ENCODE measurements around the gene ATP8B3.

Gene ATP8B3

DNA sequence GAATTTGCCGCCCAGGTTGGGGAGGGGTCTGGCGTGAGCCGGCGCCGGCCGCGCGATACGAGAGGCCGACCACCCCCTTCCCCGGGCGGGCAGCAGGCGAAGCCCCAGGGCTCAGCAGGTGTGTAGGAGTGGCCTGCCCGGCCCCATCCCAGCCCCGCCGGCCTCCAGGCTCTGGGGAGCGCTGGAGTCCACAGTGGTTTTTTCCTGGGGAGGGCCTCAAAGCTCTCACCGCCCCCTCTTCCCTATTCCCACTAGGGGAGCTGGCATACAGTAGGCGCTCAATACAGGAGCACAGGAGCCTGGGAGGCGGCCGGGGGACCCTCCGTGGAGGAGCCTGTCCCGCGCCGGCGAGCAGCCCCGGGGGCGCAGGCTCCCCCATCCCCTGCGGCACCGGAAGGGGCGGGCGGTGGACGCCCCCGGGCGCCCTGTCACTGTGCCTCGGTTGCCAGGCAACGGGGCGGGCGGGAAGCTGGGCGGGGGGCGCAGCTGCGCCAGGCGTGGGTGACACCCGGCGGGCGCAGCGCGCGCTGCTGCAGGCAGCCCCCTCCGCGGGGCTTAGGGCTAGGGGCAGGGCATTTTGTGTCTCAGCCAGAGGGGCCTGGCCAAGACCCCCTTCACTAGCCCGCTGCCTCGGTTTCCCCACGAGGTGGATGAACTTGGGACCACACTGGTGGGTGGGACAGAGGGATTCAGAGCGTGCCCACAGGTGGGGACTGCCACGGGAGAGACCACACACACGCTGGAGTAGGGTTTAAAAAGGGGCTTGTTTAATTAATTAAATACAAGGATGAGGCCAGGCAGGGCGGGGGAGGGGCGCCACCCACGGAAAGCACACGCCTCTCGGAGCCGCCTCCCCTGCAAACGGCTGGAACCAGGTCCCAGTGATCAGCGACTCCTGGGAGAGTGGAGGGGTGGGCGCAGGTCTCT lies 39.8 kb upstream of the ATP8B3 start:
- DNase-seq, result no peak

- DNase-seq, result no peak
These were observed 39.0 kb upstream of the ATP8B3 start for GRCh38 chr19:1850809-1851653.

DNA sequence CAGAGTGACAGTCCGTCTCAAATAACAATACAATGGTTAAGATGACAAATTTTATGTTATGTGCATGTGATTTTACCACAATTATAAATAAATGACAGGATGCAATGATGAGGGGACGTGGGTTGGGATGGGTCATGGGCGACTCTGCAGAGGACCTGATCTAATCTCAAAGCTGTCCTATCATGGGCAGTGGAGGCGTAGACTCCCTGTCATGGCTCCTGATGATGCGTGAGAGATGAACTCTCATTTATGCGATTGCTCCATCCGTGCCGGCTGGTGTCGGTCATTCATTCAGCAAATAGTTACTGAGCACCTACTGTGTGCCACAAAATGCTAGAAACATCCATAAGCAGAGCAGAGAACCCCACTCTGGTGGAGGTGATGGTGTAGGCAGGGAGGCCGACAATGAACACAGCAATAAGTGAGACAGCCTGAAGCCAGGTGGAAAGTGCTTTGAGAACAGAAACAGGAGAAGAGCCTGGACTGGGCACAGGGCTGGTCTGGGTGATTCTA lies 37.9 kb upstream of the ATP8B3 start:
- DNase-seq, result no peak

- no peak for DNase-seq
These were observed 37.0 kb upstream of the ATP8B3 start for GRCh38 chr19:1849132-1849474.

DNA sequence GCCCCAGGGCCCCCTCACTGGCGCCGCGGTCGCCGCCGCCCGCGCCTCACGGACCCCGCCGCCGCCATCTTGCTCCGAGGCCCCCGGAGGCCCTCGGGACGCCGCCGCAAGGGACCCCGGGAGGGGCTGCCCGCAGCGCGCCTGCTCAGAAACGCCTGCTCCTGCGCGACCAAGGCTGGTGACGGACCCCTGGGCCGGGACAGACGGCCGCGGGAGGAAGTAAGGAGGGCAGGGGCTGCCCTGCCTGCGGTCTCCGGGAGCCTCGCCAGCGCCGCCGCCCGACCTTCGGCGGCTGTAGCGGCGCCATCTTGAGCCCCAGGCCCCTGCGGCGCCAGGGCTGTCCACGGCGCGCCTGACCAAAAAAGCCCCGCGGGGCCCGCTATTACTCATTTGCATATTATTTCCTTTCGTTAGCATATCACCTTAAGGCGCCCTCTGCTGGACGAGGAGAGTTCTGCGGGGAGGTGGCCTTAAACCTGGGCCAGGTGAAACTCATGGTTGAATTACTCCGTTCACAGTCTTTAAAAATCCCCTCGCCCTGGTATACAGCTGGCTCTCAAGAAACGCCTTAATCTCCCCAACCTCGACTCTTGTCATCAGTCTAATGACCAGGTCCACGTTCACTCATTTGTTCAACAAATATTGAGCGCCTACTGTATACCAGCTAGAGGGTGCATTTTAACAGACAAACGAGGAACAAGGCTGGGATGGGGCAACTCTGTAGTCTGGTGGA lies 36.5 kb upstream of the ATP8B3 start, which contains the start of gene REXO1:
Gene REXO1 (minus strand): TSS at position 85 of the 733 bp plus-strand sequence. CDS start 125 bp downstream, outside the sequence.
- DNase-seq, result peak; percentile 97

GRCh38 chr19:1847684-1848398 lies 35.8 kb upstream of the ATP8B3 start:
- no peak for DNase-seq

DNA sequence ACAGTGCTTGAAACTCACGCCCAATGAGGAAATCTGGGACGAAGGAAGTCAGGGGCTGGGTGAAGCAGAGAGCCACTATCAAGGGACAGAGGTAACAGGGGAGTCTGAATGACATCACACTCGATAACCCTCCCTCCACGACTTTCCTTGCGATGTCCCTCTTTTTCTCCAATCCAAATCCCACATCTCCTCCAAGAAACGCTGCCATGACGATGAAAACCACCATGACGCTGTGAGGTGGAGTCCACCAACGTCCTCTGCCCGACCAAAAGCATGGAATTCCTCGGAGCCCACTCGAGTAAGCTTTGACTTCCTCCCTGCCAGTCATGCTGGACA lies 35.2 kb upstream of the ATP8B3 start:
- DNase-seq, result no peak

- DNase-seq, result no peak
These were observed 34.6 kb upstream of the ATP8B3 start for GRCh38 chr19:1846517-1847204.

GRCh38 chr19:1845642-1846041 lies 33.6 kb upstream of the ATP8B3 start:
- DNase-seq, result no peak

GRCh38 chr19:1845125-1845515 lies 33.0 kb upstream of the ATP8B3 start:
- no peak for DNase-seq

GRCh38 chr19:1844513-1845124 lies 32.5 kb upstream of the ATP8B3 start:
- no peak for DNase-seq

GRCh38 chr19:1843646-1844394 lies 31.7 kb upstream of the ATP8B3 start:
- DNase-seq, result no peak

DNA sequence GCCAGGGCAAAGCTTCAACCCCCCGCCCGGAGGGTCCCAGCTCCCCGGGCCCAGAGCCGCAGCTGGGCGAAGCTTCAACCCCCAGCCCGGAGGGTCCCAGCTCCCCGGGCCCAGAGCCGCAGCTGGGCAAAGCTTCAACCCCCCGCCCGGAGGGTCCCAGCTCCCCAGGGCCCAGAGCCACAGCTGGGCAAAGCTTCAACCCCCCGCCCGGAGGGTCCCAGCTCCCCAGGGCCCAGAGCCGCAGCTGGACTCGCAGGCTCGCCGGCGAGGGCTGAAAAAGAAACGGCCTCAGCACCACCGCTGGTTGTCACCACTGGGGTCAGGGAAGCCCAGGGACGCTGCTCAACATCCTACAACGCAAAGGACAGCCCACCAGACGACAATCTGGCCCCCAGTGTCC lies 31.0 kb upstream of the ATP8B3 start:
- DNase-seq, result no peak

- DNase-seq, result no peak
These were observed 29.3 kb upstream of the ATP8B3 start for GRCh38 chr19:1841209-1841924.

GRCh38 chr19:1840541-1841115 lies 28.6 kb upstream of the ATP8B3 start:
- DNase-seq, result no peak

DNA sequence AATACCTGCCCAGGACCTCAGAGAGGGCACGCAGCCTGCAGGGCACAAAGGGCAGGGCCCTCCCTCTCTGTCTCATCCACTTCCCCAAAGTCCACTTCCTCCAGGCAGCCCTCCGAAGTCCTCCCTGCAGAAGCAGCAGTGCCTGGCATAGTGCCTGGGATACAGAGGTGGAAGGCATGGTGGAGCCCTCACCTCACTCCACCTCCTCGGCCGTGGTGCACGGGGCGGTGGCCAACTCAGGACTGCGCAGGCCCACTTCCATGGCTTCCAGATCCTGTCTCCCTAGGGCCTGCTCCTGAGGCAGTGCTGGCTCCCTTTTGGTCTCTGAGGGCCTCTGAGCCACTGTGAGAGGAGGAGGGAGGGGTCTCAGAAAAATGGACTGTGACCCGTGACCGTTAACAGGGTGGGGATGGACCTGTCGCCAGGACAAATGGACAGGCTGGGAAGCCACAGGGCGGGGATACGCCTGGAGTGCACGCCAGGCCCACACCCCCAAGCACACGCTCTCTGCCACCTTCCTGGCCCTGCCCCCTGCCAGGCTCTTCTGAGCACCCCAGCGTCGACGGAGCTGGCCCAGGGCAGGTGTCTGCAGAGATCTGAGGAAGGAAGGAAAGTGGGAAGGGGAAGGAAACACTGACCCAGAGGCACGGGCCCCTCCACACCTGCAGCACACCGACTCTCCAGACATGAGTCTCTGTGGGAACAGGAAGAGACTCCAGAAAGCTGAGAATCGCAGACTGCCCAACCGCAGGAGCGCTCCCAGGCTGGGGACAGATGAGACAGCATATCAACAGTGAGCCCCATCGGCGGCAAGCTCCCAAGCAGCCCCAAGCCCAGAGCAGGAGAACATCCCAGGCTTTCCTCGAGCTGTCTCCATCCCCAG lies 27.8 kb upstream of the ATP8B3 start:
- DNase-seq, result no peak

DNA sequence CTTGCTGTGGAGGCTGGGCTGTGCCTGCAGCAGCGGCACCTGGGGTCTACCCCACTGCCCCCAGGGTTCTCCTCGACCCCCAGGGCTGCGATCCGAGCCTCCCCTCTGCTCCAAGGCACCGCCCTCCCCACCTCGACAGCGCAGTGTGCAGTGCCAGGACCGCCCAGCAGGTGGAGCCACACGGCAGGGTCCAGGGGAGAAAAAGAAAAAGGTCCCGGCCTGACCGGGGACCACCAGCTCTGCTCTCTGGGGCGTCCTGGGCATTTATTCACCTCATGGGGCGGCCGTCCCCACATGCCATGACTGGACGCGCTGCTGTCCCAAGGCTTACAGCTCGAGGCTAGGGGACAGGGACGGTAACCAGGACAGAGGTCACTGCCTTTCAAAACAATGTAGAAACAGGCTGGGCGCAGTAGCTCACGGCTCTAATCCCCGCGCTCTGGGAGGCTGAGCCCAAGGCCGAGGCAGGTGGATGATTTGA lies 25.6 kb upstream of the ATP8B3 start:
- peak; percentile 9 for DNase-seq

DNA sequence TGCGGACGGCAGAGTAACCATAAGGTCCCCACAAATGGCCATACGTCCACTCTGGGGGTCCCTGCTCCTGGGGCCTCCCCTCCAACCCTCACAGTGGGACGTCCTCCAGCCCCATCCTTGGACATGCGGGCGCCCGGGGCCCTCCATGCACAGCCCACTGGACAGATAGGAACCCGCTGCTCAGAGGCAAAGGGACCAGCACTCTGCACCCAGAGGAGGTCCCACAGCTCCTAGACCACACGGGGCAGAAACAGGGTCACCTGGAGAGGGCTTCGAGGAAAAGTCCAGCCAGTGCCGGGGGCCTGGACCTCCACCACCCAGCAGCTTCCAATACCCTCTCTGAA lies 25.1 kb upstream of the ATP8B3 start:
- no peak for DNase-seq

Data from NCI-H345 (cell line).